HG03280 (cell line): ENCODE data around the gene TRPV2.
"Not testable (repeated sequence)": the region's sequence is repeated elsewhere in the genome, so short reads cannot be mapped to it uniquely, and the experiment has no call there.

ENCODE experiments used
- ATAC-seq: cut with Tn5 transposase; IDR thresholded peaks from one replicate; pipeline ENCODE4 v1.9.1; 2021; ENCODE audit warnings: mild to moderate bottlenecking, moderate library complexity; ENCODE audit not compliant: unreplicated experiment

Gene TRPV2

DNA sequence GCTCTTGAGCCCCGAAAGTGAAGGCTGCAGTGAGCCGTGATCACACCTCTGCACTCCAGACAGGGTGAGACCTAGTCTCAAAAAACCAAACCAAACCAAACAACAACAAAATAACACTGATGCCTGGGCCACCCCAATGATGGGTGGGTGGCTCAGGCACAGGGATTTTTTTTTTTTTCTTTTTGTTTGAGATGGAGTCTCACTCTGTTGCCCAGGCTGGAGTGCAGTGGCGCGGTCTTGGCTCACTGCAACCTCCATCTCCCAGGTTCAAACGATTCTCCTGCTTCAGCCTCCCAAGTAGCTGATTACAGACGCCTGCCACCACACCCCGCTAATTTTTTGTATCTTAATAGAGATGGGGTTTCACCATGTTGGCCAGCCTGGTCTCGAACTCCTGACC is 36.9 kb downstream of the TRPV2 start:
- not testable (repeated sequence) for ATAC-seq

DNA sequence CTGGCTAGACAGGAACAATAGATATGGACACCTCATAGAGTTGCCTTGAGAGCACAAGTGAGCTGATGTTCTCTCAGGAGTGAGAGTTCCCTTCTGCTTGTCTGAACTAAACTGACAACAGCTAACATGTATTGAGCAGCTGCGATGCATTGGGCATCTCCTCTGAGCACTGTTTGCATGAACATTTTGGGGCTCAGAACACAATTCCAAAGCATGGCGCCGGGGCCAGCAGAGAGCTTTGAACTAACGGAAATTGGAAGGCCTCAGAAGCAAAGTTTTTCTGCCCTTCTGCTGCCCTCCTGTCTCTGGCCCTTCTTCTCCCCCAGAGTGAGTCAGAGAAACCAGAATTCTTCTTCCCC is 38.1 kb downstream of the TRPV2 start:
- no peak for ATAC-seq

DNA sequence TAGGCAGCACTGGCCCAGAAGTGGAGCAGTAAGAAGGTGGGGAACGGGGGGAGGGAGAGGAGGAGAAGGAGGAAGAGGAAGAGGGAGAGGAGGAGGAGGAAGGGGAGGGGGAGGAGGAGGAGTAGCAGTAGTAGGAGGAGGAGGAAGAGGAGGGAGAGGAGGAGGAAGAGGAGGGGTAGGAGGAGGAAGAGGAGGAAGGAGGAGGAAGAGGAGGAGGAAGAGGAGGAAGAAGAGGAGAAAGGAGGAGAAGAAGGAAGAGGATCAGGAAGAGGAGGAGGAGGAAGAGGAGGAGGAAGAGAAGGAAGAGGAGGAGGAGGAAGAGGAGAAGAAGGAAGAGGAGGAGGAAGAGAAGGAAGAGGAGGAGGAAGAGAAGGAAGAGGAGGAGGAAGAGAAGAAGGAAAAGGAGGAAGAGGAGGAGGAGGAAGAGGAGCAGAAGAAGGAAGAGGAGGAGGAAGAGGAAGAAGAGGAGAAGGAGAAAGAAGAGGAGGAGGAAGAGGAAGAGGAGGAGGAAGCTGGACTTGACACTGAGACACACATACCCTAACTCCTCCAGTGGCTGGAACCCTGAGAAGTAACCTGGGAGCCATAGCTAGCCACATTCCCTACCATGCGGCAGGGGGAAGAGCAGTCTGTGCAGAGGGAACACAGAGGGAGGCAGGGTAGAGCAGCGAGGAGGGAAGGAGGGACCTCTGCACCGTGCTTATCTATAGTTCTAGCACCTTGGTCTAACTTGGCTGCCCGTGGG is 40.8 kb downstream of the TRPV2 start:
- ATAC-seq, result no peak

DNA sequence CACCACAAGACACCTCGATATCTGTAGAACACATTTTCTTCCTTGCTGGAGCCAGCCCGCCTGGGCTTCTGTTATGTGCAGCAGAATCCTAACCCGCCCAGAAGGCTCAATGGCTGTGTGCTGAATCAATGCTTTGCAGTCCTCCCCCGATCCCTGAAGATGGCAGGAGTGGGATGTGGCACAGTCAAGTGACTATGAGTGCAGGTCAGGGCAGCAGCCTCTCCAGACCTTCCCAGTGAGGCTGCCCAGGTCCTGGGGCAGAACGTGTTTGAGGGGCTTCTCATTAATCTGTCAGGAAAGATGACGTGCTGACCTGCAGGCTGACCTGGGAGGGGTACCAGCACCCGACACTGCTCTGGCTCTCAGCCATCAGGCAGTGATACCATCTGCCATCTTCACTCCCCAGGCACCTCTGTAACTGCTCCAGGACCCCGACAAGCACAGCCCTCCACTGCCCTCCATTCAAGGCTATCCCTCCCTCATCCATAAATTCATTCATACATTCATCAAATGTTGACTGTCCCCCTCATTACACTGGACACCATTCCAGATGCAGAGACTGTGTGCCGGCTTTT is 41.5 kb downstream of the TRPV2 start:
- no peak for ATAC-seq

DNA sequence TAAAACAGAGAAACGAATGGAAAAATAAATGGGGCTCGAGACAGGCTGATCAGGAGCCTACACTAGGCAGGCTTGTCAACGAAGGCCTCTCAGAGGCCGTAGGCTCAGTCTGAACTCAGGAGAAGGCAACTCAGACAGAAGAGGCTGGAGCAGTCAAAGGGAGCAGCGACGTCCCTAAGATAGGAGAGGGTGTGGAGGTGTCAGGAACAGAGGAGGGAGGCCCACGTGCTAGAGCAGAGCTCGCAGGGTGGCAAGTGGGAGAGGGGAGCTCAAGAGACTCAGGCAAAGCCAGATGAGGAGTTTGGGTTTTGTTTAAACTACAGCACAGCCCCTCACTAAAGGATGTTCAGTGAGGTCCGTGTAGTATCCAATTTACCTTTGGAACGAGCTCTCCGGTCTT is 43.9 kb downstream of the TRPV2 start:
- ATAC-seq, result no peak

DNA sequence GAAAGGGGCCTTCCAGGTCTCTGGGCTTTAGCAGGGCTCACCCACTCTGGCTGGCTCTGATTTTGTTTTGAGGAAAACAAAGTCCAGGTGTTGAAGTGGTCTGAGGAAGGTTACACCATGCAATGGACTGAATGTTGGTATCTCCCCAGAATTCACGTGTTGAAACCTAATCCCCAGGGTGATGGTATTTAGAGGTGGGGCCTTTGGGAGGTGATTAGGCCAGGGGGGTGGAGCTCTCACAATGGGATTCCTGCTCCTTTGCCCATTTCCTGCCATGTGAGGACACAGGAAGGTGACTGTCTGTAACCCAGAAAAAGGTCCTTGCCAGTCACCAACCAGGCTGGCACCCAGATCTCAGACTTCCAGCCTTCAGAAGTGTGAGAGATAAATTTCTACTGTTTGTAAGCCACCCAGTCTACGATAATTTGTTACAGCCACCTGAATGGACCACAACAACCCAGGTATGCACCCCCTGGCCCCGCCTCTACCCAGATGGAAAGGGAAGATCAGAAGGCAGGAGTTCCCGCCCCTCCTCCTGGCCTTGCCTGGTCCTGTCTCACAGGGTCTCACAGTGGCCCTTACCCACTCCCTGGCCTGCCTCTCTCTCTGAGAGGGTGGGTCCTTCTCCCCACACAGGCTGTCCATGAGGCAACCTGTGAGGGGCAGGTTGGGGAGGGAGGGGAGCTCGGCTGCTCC is 44.6 kb downstream of the TRPV2 start:
- ATAC-seq, result no peak

DNA sequence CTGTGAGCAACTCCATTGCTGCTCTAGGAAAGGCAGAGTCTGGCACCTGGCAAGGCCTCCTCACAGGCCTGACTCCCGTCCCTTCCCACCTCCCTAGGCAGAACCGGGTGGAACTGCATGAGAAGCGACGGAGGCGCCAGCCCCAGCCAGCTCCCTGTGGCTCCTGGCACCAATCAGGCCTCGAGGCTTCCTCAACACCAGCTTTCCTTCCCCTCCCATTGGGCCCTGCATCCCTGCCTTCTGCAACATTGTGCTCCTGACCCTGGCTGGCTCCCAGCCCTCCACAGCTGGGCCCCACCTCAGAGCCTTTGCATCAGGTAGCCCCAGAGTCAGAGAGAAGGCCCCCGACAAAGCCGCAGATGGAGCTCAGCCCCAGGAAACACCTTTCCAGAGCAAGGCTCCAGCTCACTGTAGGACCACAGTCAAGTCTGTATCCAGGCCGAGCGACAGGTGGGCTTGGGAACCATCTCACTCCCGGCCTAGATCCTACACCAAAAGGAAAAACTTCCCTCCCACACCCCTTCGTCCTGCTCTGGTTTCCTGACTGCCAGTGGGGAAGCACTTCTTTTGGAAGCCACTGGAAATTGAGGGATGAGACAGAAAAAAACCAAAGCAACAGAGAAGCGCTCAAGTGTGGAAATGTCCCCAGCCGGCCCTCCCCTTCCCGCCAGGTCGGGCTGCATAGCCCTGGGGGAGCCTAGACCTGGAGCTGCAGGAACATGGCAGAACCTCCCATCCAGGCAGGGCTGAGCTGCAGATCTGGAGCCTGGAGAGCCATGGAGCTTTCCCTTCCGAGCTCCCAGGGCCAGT is 45.6 kb downstream of the TRPV2 start:
- ATAC-seq, result no peak

DNA sequence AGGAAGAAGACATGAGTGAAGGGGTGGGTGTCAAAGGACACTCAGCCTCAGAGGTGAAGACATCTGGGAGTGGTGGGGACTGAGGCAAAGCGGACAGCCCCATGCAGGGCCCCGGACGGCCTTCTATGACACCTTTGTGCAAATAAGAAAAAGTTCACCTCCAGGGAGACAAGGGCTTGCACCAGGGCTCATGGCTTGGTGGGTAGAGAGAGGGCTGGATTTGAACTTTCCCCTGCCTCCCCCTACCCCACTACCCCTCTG is 46.2 kb downstream of the TRPV2 start:
- no peak for ATAC-seq

DNA sequence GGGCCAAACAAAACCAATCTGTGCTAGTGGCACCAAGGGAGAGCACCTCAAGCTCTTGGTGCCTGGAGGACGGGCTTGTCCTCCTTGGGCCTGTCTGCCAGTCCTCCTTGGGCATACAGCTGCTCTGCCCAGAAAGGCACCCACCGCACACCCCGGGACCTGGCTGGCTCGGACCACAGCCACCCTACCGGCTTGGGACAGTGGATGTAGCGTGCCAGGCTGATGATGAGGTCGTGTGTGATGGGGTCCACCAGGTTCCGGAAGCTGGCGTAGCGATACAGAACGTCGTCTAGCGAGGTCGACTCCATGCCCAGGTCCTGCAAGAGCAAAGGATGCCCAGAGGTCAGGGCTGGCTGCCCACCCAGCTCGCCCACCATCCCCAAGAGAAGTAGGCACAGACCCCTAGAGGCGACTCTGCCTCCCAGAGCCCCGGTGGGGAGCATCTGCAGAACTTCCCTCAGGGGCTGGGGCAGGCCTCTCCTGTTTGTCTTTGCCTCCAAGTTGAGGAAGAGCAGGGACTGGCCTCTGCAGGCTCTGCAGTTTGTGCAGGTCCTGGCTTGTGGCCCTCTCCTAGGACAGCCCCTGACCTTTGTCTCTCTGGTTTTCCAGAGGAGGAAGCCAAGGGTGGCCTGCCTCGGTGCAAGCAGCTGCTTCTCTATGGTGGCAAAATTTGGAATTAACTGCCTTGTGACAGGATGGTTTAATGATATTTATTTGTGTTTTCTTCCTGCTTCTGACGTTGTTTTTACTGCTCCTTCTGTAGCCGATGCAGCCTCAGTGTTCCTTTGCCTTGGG is 46.9 kb downstream of the TRPV2 start:
- ATAC-seq, result no peak

DNA sequence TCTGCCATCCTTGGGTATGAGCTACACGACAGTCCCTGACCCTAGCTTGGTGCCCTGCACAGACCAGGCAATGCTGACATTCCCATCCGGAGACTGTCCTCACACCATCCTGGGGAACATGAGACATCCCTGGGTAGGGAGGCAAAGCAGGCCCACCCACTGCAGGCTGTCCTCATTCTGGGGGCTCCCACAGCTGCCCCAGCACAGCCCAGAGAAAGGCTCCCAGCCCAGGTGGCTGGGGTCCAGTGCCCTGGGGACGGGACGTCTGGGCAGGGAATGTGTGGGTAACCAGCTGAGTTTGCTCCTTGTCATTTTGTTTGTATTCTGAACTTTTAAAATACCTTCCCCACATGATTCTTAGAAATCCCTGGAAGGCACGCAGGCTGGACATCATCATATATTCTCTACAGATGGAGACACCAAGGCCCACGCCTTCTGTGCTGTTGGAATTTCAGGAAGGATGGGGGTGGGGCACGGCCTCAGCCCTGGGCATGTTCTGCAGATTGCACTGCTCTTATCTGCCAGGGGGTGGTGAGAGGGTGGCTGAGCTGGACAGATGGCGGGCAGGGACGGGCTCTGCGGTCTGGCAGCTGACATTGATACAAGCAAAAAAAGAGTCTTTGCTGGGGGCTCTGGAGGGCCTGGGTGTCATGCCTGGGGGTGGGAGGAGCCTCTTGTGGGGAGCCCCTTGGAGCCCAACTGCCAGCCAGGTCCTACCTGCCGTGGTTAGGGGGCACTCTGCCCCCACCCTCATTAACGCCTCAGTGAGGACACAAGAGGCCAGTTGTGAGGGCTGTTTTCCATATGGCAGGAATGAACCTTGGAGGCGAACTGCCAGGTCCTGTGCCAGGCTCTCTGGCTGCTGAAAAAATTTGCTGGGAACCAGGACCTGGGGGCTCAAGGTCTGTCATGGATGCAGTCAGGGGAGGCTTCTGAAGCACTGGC is 48.3 kb downstream of the TRPV2 start:
- ATAC-seq, result no peak

DNA sequence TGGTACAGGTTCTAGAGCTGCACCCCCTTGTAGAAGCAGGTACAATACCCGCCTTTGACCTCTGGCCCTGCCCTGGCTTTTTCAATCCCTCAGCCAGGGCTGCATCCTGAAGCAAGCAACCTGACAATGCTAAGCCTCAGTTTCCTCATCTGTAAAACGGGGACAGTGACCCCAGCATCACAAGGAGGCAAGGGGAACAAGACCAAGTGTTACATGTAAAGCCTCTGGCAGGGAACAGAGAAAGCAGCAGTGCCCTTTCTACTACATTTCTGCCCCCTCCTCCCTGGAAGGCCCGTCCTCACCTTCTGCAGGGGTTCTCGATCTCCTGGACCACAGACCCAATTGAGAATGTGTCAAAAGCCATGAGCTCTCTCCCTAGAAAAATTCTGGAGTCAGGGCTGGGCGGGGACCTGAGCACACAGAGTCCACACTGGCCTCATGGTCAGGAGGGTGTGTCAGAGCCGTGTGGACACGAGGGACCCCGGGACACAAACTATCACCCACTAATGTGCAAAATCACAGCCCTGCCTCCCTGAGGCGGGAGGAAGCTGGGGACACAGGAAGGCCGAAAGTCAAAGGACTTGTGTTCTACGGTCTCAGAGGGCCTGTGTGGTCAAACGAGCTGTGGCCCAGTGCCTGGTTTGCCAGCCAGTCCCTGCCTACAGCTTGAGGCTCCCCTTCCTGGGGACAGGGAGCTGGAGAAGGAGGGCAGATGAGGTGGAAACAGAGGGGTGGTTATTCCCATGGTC is 49.1 kb downstream of the TRPV2 start:
- ATAC-seq, result no peak

DNA sequence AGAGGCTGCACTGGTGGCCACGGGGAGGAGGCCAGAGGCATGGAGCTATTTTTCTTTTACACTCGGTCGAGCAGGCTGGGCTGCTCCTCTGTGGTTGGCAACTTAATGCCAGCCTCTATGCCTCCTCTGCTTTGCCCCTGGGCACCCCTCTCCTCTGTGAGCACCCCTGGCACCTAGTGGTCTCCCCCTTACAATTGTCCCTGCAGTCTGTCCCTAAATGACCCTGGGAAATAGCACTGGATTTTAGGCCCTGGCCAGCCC is 49.6 kb downstream of the TRPV2 start:
- no peak for ATAC-seq

DNA sequence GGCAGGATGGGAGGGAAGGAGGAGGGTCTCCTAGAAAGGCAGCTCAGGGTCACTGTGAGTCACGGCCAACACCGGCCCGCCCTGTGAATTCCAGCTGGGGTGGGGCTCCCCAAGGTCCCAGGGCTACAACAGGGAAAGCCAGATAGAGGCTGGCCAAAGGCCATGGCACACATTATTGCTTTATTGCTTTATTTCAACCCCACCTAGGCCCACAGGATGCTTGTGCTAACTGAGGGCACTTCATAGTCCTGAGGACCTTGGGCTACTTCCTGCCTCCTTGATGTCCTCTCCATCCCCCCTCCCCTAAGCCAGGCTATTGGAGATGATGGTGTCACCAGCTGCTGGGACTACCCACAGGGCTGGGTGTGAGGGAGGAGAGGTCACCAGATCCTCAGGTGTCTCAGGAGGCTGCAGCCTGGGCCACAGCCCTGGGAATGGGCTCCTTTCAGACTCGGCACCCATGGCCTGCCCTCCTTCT is 50.5 kb downstream of the TRPV2 start:
- ATAC-seq, result no peak

DNA sequence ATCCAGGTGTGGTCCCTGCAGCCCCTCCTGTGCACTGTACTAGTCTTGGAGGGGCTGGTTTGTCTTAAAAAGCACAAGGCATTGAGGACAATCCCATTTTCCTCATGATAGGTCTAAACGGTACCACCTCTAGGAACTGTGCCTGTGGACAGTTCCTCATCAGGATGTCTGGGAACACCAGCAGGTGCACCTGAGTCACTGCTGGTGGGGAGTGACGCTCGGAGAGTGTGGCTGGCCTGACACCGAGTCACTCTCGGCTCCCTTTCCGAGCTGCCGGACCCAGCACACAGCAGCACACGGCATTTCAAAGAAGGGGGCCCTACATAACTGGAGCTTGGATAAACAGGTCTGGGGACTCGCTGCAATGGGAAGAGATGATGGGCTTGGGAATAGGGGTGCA is 51.0 kb downstream of the TRPV2 start:
- ATAC-seq, result no peak

DNA sequence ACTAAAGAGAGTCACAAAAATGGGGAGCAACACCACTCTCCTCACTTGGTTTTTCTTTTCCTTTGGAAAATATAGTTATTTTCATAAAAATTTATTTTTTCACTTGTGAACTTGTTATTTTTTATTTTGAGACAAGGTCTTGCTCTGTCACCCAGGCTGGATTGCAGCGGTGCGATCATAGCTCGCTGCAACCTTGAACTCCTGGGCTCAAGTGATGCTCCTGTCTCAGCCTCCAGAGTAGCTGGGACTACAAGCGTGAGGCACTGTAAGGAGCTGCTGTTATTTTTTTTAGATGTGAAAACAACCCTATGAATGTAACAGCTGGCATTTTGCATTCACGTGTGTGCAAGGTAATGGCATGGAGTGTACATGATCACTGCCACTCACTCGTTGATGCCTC is 51.7 kb downstream of the TRPV2 start:
- ATAC-seq, result no peak

DNA sequence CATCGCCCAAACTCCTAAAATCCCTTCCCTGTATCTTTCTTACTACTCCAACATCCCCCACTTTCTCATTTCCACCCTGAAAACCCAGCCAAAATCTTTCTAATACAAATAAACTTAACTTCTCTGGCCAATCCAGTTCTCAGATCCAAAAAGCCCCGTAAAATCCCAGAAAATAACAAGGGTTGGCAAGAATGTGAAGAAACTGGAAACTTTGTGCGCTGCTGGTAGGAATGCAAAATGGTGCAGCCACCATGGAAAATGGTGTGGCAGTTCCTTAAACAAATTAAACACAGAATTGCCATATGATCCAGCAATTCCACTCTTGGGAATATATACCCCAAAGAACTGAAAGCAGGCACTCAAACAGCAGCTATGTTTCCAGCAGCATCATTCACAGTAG is 52.5 kb downstream of the TRPV2 start:
- ATAC-seq, result no peak

DNA sequence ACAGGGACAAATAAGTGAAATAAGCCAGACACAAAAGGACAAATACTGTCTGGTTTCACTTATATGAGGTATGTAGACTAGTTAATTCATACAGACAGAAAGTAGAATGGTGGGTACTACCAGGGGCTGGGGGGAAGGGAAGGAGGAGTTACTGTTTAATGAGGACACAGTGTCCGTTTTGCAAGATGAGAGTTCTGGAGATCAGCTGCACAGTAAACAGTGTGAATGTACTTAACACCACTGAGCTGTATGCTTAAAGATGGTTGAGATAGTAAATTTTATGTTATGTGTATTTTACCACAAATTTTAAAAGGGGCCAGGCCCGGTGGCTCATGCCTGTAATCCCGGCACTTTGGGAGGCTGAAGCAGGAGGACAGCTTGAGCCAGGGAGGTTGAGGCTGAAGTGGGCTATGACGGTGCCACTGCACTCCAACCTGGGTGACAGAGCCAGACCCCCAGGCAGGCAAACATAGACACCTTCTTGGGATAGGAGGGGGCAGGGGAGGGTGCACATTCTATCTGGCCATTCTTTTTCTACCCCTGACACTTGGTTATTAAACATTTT is 53.1 kb downstream of the TRPV2 start:
- no peak for ATAC-seq

DNA sequence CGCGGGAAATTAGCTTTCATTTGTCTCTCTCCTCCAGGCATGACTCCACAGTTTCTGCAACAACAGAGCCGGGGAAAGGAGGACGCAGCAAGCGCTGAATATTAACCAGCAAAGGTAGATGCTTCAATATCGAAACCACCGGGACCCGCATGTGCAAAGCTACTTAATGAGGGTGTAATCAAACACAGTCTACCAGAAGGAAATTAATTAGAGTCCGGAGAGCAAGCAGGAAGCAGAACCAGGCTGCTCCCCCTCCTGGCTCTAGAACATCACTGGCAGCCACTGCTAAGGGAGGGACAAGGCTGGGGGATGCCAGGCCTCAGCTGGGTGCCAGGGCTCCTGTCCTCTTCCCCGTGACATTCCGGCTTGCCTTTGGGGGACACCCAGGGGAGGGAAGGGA is 54.9 kb downstream of the TRPV2 start:
- ATAC-seq, result no peak

DNA sequence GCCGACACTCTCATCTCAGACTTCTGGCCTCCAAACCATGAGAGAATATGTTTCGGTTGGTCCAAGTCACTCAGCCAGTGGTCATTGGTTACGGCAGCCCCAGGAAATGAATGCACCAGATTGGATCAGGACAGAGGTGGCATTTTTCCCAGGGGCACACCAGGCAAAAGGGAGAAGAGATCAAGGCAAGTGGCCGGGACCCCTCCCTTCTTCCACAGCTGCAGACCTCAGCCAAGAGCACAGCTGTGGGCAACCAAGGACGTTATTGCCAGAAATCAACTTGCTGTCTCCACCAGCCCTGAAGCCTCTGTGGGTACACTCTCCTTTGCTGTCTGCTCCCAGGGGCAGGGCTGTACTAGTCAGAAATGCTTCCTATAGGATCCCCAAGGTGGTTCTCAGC is 55.9 kb downstream of the TRPV2 start:
- no peak for ATAC-seq
